Muscle layer of colon (tissue), 2 donors: ENCODE data around the gene EHD3.

Experiments used
- H3K27ac ChIP-seq: one replicate; pipeline ENCODE4 v1.7.0; 2013; ENCODE audit warnings: low read depth, mild to moderate bottlenecking, low read length, moderate library complexity
- H3K27me3 ChIP-seq, 2 donors: one replicate each; pipeline ENCODE4 v1.7.0; 2013; ENCODE audit warnings: low read length in 2 of 2, mild to moderate bottlenecking in 2 of 2; ENCODE audit not compliant: insufficient read depth in 2 of 2, control insufficient read depth in 1 of 2
- H3K36me3 ChIP-seq: one replicate; pipeline ENCODE4 v1.7.0; 2013; ENCODE audit warnings: mild to moderate bottlenecking, low read length; ENCODE audit not compliant: insufficient read depth
- H3K4me1 ChIP-seq: one replicate; pipeline ENCODE4 v1.7.0; 2013; ENCODE audit warnings: mild to moderate bottlenecking, low read length; ENCODE audit not compliant: insufficient read depth
- H3K4me3 ChIP-seq, 2 donors: one replicate each; pipeline ENCODE4 v1.7.0; 2013; ENCODE audit warnings: low read length in 2 of 2, low read depth in 1 of 2, mild to moderate bottlenecking in 1 of 2, moderate library complexity in 1 of 2
- H3K9ac ChIP-seq: one replicate; pipeline ENCODE4 v1.7.0; 2013; ENCODE audit warnings: low read length
- H3K9me3 ChIP-seq: one replicate; pipeline ENCODE4 v1.7.0; 2013; ENCODE audit warnings: mild to moderate bottlenecking, low read length
- donor health status: abdominal sarcoma.
- donor health status: Adenocarcinoma of cecum.

EHD3 gene

GRCh38 chr2:31302940-31303563 is 69.1 kb downstream of the EHD3 start:
- Histone ChIP-seq H3K4me3 (no peak overlapping the region), H3K27ac (no peak overlapping the region), H3K4me1 (peaks cover 6% of the 10 kb centered on the region), H3K9me3 (no peaks in the 10 kb centered on the region), H3K9ac (no peak overlapping the region), H3K36me3 (no peaks in the 10 kb centered on the region), H3K27me3 (no peaks in the 10 kb centered on the region)

GRCh38 chr2:31304816-31305215 is 70.9 kb downstream of the EHD3 start:
- no peaks in the 10 kb centered on the region for H3K36me3 ChIP-seq
- H3K27ac ChIP-seq: no peak overlapping the region
- no peaks in the 10 kb centered on the region for H3K27me3 ChIP-seq
- H3K4me1 ChIP-seq: peaks cover 6% of the 10 kb centered on the region
- no peak overlapping the region for H3K4me3 ChIP-seq
- H3K9me3 ChIP-seq: no peaks in the 10 kb centered on the region
- H3K9ac ChIP-seq: no peak overlapping the region

- Histone ChIP-seq H3K36me3 (no peaks in the 10 kb centered on the region), H3K9me3 (no peaks in the 10 kb centered on the region), H3K27ac (no peak overlapping the region), H3K27me3 (no peaks in the 10 kb centered on the region), H3K4me1 (no peaks in the 10 kb centered on the region), H3K4me3 (no peak overlapping the region), H3K9ac (no peak overlapping the region)
Observed at GRCh38 chr2:31312898-31313297, 78.9 kb downstream of the EHD3 start.

- no peak overlapping the region for H3K9ac ChIP-seq
- H3K4me3 ChIP-seq: no peak overlapping the region
- peaks cover 7% of the 10 kb centered on the region for H3K4me1 ChIP-seq
- no peaks in the 10 kb centered on the region for H3K36me3 ChIP-seq
- no peak overlapping the region for H3K27ac ChIP-seq
- H3K9me3 ChIP-seq: no peaks in the 10 kb centered on the region
- no peaks in the 10 kb centered on the region for H3K27me3 ChIP-seq
Observed at GRCh38 chr2:31314761-31315160, 80.8 kb downstream of the EHD3 start.

- Histone ChIP-seq H3K9me3 (no peaks in the 10 kb centered on the region), H3K4me3 (no peak overlapping the region), H3K4me1 (peaks cover 18% of the 10 kb centered on the region), H3K27ac (no peak overlapping the region), H3K9ac (no peak overlapping the region), H3K27me3 (no peaks in the 10 kb centered on the region), H3K36me3 (no peaks in the 10 kb centered on the region)
Observed at GRCh38 chr2:31317396-31317795, 83.4 kb downstream of the EHD3 start.

GRCh38 chr2:31318361-31319336 is 84.7 kb downstream of the EHD3 start:
- no peaks in the 10 kb centered on the region for H3K27me3 ChIP-seq
- no peaks in the 10 kb centered on the region for H3K36me3 ChIP-seq
- no peak overlapping the region for H3K9ac ChIP-seq
- peaks cover 22% of the 10 kb centered on the region for H3K4me1 ChIP-seq
- H3K4me3 ChIP-seq: no peak overlapping the region
- H3K9me3 ChIP-seq: no peaks in the 10 kb centered on the region
- H3K27ac ChIP-seq: no peak overlapping the region
